Activated T-helper 1 cell treated with anti-CD3 and anti-CD28 coated beads, Interleukin-2, amount 50 U/mL, for 16 hours (primary cell): ENCODE measurements around the gene TAF6.

ENCODE experiments used
- DNase-seq, 2 donors: peaks; one replicate each; pipeline ENCODE4 v3.0.0-alpha.2; 2020; ENCODE audit warnings: low read depth in 1 of 2, low spot score in 1 of 2

Gene TAF6

DNA sequence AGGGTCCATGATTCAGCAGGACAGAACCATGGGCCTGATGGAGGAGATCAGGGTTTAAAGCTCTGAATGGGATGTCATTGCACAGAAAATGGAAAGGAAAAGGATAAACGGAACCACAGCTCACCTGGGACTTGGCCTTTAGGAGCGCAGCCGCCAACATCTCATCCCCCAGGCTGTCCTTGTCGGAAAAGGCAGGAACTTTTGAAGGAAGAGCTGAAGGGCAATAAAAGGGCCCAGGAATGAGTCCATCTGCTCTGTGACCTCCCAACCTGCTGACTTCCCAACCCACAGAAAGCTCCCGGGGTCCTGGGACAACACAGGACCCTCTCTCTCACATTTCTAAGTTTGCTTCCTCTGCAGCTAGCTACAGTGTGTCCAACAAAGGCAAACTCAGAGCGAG is 43.7 kb downstream of the TAF6 start:
- DNase-seq, result no peak

DNA sequence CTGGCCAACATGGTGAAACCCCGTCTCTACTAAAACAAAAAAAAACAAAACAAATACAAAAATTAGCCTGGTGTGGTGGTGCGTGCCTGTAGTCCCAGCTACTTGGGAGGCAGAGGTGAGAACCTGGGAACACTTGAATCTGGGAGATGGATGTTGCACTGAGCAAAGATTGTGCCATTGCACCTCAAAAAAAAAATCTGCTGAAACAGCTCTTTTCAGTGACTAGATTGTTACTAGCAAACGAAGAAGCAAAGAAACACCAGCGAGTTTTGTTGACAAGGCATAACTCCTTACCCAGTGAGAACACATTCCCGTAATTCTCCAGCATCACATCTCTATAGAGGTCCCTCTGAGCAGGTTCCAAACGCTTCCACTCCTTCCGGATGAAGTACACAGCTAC is 44.3 kb downstream of the TAF6 start:
- no peak for DNase-seq

DNA sequence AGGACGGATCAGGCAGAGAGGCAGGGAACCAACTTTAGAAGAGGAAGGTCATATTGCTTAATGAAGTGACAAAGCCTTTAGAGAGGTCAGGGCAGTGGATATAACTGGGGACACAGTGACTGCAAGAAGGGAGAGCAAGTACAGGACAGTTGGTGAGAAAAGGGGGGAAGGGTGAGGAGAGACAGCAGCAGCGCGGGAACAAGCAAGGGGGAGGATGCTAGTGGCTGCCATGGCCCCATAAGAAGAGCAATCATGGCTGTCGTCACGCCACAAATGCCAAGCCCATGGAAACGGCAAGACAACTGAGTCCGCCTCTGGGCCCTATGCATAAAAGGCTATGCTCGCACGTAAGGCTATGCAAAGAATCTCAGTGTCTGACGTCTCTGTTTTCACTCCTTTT is 46.7 kb downstream of the TAF6 start:
- no peak for DNase-seq

GRCh38 chr7:100071018-100071723 is 48.0 kb downstream of the TAF6 start:
- no peak for DNase-seq

- DNase-seq, result no peak
Observed at GRCh38 chr7:100069991-100070390, 49.2 kb downstream of the TAF6 start.

GRCh38 chr7:100066953-100067352 is 52.2 kb downstream of the TAF6 start:
- DNase-seq, result no peak

DNA sequence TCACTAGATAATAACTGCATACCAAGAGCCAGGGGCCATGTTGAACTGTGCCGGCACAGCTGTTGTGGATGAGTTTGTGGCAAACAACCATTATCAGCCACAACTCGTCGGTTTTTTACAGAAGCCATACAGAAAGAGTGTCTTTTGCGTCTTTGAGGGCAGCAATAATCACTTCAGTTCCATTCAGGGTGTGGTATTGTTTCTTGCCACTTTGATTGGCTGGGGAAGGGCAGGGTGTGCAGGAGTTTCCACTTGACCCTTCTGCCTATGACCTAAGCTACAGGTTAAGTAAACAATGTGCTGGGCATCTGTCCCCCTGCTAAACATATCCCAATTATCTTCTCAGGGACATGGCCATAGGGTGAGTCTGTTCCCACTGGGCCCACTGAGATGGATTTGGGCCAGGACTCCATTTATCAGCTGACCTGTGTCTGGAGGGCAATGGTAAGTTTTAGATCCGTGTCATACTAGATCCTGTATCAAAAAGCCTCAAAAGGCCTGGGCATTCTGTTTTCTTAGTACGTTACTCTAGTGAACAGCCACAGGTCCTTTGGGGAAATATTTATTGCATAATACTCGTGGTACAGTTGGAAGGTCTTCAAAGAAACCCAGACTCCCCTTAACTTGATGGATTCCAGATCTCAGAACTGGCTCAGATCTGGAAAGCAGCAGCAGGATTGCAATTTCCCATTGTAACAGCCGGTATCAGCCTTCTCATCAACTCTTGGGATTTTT is 53.5 kb downstream of the TAF6 start:
- DNase-seq, result no peak

DNA sequence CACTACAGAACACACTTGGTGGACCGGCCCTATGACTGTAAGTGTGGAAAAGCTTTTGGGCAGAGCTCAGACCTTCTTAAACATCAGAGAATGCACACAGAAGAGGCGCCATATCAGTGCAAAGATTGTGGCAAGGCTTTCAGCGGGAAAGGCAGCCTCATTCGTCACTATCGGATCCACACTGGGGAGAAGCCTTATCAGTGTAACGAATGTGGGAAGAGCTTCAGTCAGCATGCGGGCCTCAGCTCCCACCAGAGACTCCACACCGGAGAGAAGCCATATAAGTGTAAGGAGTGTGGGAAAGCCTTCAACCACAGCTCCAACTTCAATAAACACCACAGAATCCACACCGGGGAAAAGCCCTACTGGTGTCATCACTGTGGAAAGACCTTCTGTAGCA is 55.0 kb downstream of the TAF6 start:
- no peak for DNase-seq

DNA sequence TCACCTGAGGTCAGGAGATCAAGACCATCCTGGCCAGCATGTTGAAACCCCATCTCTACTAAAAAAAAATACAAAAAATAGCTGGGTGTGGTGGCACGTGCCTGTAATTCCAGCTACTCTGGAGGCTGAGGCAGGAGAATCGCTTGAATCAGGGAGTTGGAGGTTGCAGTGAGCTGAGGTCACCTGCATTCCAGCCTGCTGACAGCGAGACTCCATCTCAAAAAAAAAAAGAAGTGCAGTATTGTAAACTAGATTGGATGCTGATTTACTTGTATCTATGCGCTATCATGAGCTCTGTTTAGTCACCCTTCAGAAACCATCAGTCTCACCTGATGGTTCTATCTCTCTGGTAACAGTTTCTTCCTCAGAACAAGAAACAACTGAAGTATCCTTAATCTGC is 55.8 kb downstream of the TAF6 start:
- DNase-seq, result no peak

DNA sequence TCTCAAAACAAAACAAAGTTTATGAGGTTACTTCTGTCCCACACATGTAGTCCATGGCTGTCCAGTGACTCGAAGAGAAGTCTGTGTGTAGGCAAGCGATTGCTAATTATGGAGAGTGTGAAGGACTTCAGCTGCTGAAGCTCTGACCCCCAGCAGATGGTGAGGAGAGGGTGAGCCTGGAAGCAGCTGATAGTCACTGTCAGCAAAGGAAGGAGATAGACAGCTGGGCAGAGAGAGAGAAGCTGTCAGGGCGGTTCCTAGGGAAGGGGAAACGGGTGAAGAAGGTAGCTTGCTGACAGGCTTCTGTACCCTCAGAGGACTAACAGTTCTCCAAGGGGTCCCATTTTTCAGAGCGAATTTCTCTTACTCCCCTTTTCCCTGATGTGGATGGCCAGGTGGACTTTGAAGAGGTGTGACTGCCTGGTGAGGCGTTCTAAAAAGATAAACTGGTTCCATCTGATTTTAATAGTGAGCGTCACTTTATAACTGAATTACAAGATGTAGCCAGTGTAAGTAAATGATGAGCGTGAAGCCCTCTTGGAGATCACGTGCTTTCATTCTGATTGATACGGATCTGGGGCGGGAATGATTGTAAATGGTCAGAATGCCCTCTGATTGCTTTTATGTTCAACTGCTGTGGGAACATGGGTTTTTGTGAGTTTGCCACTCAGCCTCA is 57.5 kb downstream of the TAF6 start:
- no peak for DNase-seq

DNA sequence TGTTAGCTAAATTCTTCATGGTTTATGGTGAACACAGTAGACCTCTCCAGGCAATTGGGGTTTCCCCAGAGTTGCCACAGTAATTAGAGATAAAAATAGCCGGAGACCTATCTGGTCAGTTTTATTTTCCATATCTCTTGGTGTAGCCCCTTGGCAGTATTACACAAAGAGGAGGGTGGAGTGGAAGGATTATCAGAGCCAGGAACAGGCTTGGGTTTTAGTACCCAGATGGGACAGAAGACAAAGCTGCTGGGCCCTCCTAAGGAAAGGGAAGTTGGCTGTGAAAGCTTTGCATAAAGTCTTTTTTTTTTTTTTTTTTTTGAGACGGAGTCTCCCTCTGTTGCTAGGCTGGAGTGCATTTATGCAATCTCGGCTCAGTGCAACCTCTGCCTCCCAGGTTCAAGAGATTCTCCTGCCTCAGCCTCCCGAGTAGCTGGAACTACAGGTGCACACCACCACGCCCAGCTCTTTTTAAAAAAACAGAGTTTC is 59.9 kb downstream of the TAF6 start:
- no peak for DNase-seq
